Panc1 (cell line): ENCODE results near the gene LY6G5B. TPM values are rescaled to one million over a fixed set of nuclear protein-coding genes. Genes with fewer than 3 reads are reported as not detected.

Experiments used
- ATAC-seq: fragments of 200-7000 bp; cut with Tn5 transposase; 2 replicates; pipeline ENCODE4 v1.9.1; 2020; ENCODE audit warnings: mild to moderate bottlenecking, moderate library complexity
- BruUV-seq: library from RNA; stranded (reverse); fragments of 400-500 nt; replicated peaks from 2 replicates; lab custom pipeline; 2021; lab: Mats Ljungman, UMichigan
- CTCF ChIA-PET: fragments of 300-600 bp; sonication (Branson Sonifier 250); formaldehyde crosslinking; loops from one replicate; lab custom pipeline; 2022; ENCODE audit warnings: antibody characterized with exemption; lab: Charles Lee
- POLR2A ChIA-PET: fragments of 300-600 bp; sonication (Branson Sonifier 250); formaldehyde crosslinking; loops from one replicate; lab custom pipeline; 2022; ENCODE audit warnings: antibody characterized with exemption; lab: Charles Lee
- DNase-seq: peaks from one replicate; pipeline ENCODE4 v3.0.0-alpha.2; 2010; ENCODE audit warnings: low read depth, low spot score
- H3K27ac ChIP-seq: 2 replicates; pipeline ENCODE4 v1.5.1; 2011; ENCODE audit warnings: mild to moderate bottlenecking, low read length, inconsistent platforms
- H3K27me3 ChIP-seq: fragments of 200-500 bp; sonication (Bioruptor generic); 2 replicates; pipeline ENCODE4 v1.6.0; 2014; ENCODE audit warnings: low read length, inconsistent platforms; ENCODE audit not compliant: control insufficient read depth, insufficient read depth
- H3K36me3 ChIP-seq: fragments of 200-500 bp; sonication (Bioruptor generic); 2 replicates; pipeline ENCODE4 v1.5.1; 2014; ENCODE audit warnings: inconsistent platforms, mild to moderate bottlenecking, low read length, moderate library complexity; ENCODE audit not compliant: control insufficient read depth, insufficient read depth
- H3K4me1 ChIP-seq: 2 replicates; pipeline ENCODE4 v1.5.1; 2011; ENCODE audit warnings: inconsistent platforms, mild to moderate bottlenecking, low read length, moderate library complexity; ENCODE audit not compliant: control insufficient read depth, insufficient read depth
- H3K4me3 ChIP-seq, 2 experiments: 2 replicates each; pipeline ENCODE4 v1.5.1; 2011 to 2012; ENCODE audit warnings: low read depth in 2 of 2, low read length in 2 of 2, mild to moderate bottlenecking in 2 of 2, inconsistent platforms in 1 of 2, moderate library complexity in 1 of 2
- H3K9me3 ChIP-seq: fragments of 200-500 bp; sonication (Bioruptor generic); 2 replicates; pipeline ENCODE4 v1.5.1; 2014; ENCODE audit warnings: low read depth, mild to moderate bottlenecking, inconsistent platforms, low read length, moderate library complexity; ENCODE audit not compliant: control insufficient read depth, insufficient read depth
- POLR2AphosphoS5 ChIP-seq: IDR thresholded peaks from 2 replicates; pipeline ENCODE4 v1.6.1; 2012; ENCODE audit warnings: mild to moderate bottlenecking, low read depth, low read length, moderate library complexity
- REST ChIP-seq, 2 experiments: IDR thresholded peaks; 2 replicates each; pipeline ENCODE4 v1.6.1; 2011 to 2012; ENCODE audit warnings: low read depth in 2 of 2, control low read depth in 1 of 2, low read length in 1 of 2, mild to moderate bottlenecking in 1 of 2, moderate library complexity in 1 of 2; ENCODE audit not compliant: insufficient read depth in 1 of 2
- SIN3A ChIP-seq: IDR thresholded peaks from 2 replicates; pipeline ENCODE4 v1.6.1; 2012; ENCODE audit warnings: low read depth, mild to moderate bottlenecking, low read length, moderate library complexity, borderline replicate concordance; ENCODE audit not compliant: insufficient read depth
- TCF7L2 ChIP-seq: IDR thresholded peaks from 2 replicates; pipeline ENCODE4 v1.6.1; 2011; ENCODE audit warnings: mild to moderate bottlenecking, low read depth, low read length, inconsistent platforms
- in situ Hi-C: cut with HindIII; loops from 2 replicates; pipeline ENCODE4 v1.10.0; 2016; ENCODE audit warnings: low sequenced_read_pairs, low pct_unique_long_range_greater_than_20kb
- intact Hi-C: fragments of 100-400 bp; cut with micrococcal nuclease; formaldehyde crosslinking; loops from one replicate; pipeline ENCODE4 v1.10.0; 2022; ENCODE audit not compliant: unreplicated experiment
- total RNA-seq: library from RNA; stranded (reverse); gene quantifications from one replicate; pipeline ENCODE4 v1.2.1, GENCODE V29; 2021; ENCODE audit not compliant: unreplicated experiment
- TF ChIP-seq, protein P1 (sequence below): fragments of 450-650 bp; IDR thresholded peaks from 2 replicates; pipeline ENCODE4 v1.5.1; 2017; ENCODE audit warnings: mild to moderate bottlenecking

LY6G5B gene
- total RNA-seq, 1 experiment from 2014 or later, result 21.2 TPM

GRCh38 chr6:31631681-31632278 is 38.0 kb upstream of the LY6G5B start:
- no TSS peak for BruUV-seq
- ChIA-PET POLR2A (no interaction called here), CTCF (no interaction called here)
- TF ChIP-seq TCF7L2, result no peak
- TF ChIP-seq REST (IDR thresholded peaks at IDR 0.05; ENCODE audit: insufficient read depth in 1 of 2, low read depth in 2 of 2, low read length in 1 of 2), result no peak
- no peak for TF ChIP-seq POLR2AphosphoS5
- TF ChIP-seq, protein P1, sequence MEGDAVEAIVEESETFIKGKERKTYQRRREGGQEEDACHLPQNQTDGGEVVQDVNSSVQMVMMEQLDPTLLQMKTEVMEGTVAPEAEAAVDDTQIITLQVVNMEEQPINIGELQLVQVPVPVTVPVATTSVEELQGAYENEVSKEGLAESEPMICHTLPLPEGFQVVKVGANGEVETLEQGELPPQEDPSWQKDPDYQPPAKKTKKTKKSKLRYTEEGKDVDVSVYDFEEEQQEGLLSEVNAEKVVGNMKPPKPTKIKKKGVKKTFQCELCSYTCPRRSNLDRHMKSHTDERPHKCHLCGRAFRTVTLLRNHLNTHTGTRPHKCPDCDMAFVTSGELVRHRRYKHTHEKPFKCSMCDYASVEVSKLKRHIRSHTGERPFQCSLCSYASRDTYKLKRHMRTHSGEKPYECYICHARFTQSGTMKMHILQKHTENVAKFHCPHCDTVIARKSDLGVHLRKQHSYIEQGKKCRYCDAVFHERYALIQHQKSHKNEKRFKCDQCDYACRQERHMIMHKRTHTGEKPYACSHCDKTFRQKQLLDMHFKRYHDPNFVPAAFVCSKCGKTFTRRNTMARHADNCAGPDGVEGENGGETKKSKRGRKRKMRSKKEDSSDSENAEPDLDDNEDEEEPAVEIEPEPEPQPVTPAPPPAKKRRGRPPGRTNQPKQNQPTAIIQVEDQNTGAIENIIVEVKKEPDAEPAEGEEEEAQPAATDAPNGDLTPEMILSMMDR, result no peak
- TF ChIP-seq SIN3A, result no peak
- no peaks in the 10 kb centered on the region for H3K9me3 ChIP-seq
- peaks cover 49% of the 10 kb centered on the region for H3K36me3 ChIP-seq
- H3K27ac ChIP-seq, result no peak overlapping the region
- in situ Hi-C loops (no loop called here), intact Hi-C loops (no loop called here)
- ATAC-seq, result no peak
- H3K4me1 ChIP-seq, result peaks cover 8% of the 10 kb centered on the region; the same call in 1 of the 2 replicates
- DNase-seq, result no peak
- no peak overlapping the region for H3K4me3 ChIP-seq
- H3K27me3 ChIP-seq, result no peaks in the 10 kb centered on the region

DNA sequence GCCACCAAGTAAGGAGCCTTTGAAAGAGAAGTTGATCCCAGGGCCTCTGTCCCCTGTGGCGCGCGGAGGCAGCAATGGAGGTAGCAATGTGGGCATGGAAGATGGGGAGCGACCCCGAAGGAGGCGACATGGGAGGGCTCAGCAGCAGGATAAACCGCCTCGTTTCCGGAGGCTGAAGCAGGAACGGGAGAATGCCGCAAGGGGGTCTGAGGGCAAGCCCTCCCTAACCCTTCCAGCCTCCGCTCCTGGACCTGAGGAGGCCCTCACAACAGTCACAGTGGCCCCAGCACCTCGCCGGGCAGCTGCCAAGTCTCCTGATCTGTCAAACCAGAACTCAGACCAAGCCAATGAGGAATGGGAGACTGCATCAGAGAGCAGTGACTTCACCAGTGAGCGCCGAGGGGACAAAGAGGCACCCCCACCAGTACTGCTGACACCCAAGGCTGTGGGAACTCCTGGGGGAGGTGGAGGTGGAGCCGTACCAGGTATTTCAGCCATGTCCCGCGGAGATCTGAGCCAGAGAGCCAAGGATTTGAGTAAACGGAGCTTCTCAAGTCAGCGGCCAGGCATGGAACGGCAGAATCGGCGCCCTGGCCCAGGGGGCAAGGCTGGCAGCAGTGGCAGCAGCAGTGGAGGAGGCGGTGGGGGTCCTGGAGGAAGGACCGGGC is 37.4 kb upstream of the LY6G5B start:
- ATAC-seq, result no peak
- peaks cover 43% of the 10 kb centered on the region for H3K36me3 ChIP-seq

More for the DNA sequence above, 37.4 kb upstream of the LY6G5B start:
- H3K27me3 ChIP-seq, result no peaks in the 10 kb centered on the region
- CTCF ChIA-PET, result interaction anchor here (0.6 kb wide), 1 partner anchor 34 kb away, joined by 4 read pairs; no protein-coding TSS in a partner anchor
- H3K9me3 ChIP-seq, result no peaks in the 10 kb centered on the region
- DNase-seq, result no peak
- no peak overlapping the region for H3K4me3 ChIP-seq
- TF ChIP-seq POLR2AphosphoS5 (0 out of 2 replicates have a peak, but pooled peaks have one; percentile 39), TCF7L2 (no peak), SIN3A (no peak), REST (IDR thresholded peaks at IDR 0.05; ENCODE audit: insufficient read depth in 1 of 2, low read depth in 2 of 2, low read length in 1 of 2) (no peak)
- in situ Hi-C loops, result no loop called here
- intact Hi-C loops, result no loop called here
- H3K27ac ChIP-seq, result 0 out of 2 replicates have a peak overlapping the region, but pooled peaks have one; percentile 13
- POLR2A ChIA-PET, result no interaction called here
- peaks cover 11% of the 10 kb centered on the region; the same call in 1 of the 2 replicates for H3K4me1 ChIP-seq
- BruUV-seq, result no TSS peak
